Activated T-helper 17 cell treated with anti-CD3 and anti-CD28 coated beads, Interleukin-2, amount 50 U/mL, for 72 hours (primary cell): ENCODE data around the gene PRIMA1. TPM values are rescaled to one million over a fixed set of nuclear protein-coding genes. Genes with fewer than 3 reads are reported as not detected.

Experiments
- ATAC-seq: fragments of 150-1000 bp; cut with Tn5 transposase; replicated peaks from 2 replicates; pipeline ENCODE4 v1.10.0; 2021; ENCODE audit warnings: mild to moderate bottlenecking, moderate library complexity
- H3K27ac Mint-ChIP-seq: one replicate; pipeline ENCODE4 v1.8.0; 2022; ENCODE audit warnings: mixed read lengths
- H3K27me3 Mint-ChIP-seq: one replicate; pipeline ENCODE4 v1.8.0; 2022; ENCODE audit warnings: mixed read lengths
- H3K36me3 Mint-ChIP-seq: one replicate; pipeline ENCODE4 v1.8.0; 2022; ENCODE audit warnings: low read depth, mild to moderate bottlenecking, mixed read lengths
- H3K4me1 Mint-ChIP-seq: one replicate; pipeline ENCODE4 v1.8.0; 2022; ENCODE audit warnings: mixed read lengths
- H3K4me3 Mint-ChIP-seq: one replicate; pipeline ENCODE4 v1.8.0; 2022; ENCODE audit warnings: mild to moderate bottlenecking, mixed read lengths
- H3K9me3 Mint-ChIP-seq: one replicate; pipeline ENCODE4 v1.8.0; 2022; ENCODE audit warnings: mixed read lengths
- total RNA-seq, 2 donors: library from RNA; stranded (reverse); gene quantifications; one replicate each; pipeline ENCODE4 v1.2.3, GENCODE V29; 2022

PRIMA1 gene
- total RNA-seq, 2 donors from 2014 or later, result not detected

DNA sequence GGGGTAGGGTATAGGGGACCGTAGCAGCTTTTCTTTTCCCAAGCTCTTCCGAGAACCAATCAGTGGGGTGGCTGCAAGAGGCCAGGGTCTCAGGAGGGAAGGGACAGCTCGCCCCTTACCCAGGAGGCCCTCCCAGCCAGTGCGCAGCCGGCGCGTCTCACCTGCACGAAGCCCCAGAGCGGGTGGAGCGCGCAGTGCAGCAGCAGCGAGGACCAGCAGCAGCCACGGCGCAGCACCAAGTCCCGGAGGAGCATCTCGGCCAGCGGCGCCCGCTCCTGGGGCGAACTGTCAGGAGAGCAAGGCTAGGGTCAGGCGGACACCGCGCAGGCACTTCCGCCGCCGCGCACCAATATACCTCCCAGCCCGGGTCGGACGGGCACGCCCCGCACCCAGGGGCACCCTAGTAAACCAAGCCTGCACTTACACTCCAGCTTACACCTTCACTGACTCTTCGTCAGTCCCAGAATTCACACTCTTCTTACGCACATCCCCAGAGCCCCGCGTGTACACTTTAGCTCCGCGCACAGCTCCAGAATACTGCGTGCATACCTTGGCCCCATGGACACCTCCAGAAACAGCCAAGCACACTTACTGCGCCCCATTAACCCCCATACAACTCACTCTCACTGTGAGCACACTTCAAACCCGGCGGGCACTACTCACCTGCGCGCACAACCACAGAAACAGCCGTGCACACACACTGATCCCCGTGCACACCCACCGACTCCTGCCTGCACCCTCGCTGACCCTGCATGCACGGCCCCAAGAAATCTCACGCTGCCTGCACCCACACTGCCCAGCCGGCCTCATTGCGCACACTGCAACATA is 606 bp downstream of the PRIMA1 start:
- H3K36me3 Mint-ChIP-seq, result no peaks in the 10 kb centered on the region
- H3K9me3 Mint-ChIP-seq, result no peaks in the 10 kb centered on the region
- no peak for ATAC-seq
- H3K4me3 Mint-ChIP-seq, result no peak overlapping the region
- no peaks in the 10 kb centered on the region for H3K4me1 Mint-ChIP-seq
- no peak overlapping the region for H3K27ac Mint-ChIP-seq
- peaks cover 64% of the 10 kb centered on the region for H3K27me3 Mint-ChIP-seq

DNA sequence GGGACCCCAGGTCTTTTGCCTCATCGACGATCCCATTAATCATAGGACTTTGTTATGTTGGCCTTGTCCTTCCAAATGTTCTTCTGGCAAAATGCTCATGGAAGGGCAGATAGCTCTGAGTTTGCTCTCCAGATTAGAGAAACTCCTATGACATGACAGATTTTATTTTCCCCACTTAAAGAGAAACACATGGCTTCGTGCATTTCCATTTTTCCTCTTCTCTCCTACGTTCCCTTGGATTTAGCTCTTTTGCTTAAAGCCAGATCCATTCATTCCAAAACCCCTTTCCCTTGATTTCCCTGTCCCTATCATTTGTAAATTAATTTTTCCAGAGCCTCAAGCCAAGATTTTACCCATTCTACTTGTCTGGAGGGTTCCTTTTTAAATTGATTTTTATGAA is 2.9 kb downstream of the PRIMA1 start:
- ATAC-seq, result no peak
- H3K4me1 Mint-ChIP-seq, result no peaks in the 10 kb centered on the region

DNA sequence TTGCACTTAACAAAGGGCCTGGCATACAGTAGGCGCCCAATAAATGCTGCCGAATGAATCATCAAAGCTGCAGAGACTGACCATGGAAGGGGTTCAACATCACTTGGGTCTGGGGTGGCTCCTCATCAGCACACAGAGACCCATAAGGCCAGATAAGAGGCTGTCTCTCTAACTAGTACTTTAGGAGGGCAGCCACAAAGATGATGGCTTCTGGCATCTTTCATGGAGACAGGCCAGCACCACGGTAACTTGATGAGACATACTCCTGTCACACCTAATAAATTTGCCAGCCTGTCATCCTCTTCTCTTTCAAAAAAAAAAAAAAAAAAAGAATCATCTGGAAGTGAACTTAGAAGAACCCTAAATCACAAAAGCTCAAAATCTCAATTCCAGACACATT is 3.4 kb downstream of the PRIMA1 start:
- Mint-ChIP-seq H3K27ac (no peak overlapping the region), H3K36me3 (no peaks in the 10 kb centered on the region), H3K4me3 (no peak overlapping the region), H3K27me3 (peaks cover 55% of the 10 kb centered on the region), H3K4me1 (no peaks in the 10 kb centered on the region), H3K9me3 (no peaks in the 10 kb centered on the region)
- no peak for ATAC-seq

More for the DNA sequence above, 2.9 kb downstream of the PRIMA1 start:
- H3K27me3 Mint-ChIP-seq, result peaks cover 57% of the 10 kb centered on the region
- no peaks in the 10 kb centered on the region for H3K9me3 Mint-ChIP-seq
- H3K4me3 Mint-ChIP-seq, result no peak overlapping the region
- no peaks in the 10 kb centered on the region for H3K36me3 Mint-ChIP-seq
- no peak overlapping the region for H3K27ac Mint-ChIP-seq

DNA sequence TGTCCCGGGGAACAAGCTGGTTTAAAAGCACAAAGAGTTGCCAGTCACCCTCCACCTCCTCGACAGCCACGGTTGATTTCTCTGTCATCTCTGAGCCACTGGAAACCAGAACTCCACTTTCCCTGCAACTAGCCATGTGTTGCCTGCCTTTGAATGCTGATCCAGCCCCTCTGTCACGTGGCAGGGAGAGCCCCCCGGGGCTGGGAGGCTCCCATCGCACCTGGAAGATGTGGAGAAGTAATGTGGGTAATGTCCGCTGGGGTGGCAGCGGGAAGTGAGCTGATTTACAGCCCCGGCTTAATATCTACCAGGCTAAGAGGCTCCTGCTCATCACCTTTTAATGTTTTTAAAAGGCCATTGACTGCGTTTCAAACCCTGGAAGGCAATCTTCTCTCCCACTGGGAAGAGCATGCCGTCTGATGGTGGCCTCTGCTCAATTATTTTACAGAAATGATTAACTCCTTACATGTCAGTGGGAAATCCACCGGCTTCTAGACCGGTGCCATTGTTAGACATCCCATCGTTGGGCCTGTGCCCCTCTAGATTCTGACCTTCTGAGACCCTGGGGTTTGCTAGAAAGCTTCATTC is 7.4 kb downstream of the PRIMA1 start:
- H3K27ac Mint-ChIP-seq, result no peak overlapping the region
- no peak overlapping the region for H3K4me3 Mint-ChIP-seq
- ATAC-seq, result no peak
- peaks cover 29% of the 10 kb centered on the region for H3K27me3 Mint-ChIP-seq
- H3K36me3 Mint-ChIP-seq, result no peaks in the 10 kb centered on the region
- no peaks in the 10 kb centered on the region for H3K4me1 Mint-ChIP-seq
- H3K9me3 Mint-ChIP-seq, result no peaks in the 10 kb centered on the region

DNA sequence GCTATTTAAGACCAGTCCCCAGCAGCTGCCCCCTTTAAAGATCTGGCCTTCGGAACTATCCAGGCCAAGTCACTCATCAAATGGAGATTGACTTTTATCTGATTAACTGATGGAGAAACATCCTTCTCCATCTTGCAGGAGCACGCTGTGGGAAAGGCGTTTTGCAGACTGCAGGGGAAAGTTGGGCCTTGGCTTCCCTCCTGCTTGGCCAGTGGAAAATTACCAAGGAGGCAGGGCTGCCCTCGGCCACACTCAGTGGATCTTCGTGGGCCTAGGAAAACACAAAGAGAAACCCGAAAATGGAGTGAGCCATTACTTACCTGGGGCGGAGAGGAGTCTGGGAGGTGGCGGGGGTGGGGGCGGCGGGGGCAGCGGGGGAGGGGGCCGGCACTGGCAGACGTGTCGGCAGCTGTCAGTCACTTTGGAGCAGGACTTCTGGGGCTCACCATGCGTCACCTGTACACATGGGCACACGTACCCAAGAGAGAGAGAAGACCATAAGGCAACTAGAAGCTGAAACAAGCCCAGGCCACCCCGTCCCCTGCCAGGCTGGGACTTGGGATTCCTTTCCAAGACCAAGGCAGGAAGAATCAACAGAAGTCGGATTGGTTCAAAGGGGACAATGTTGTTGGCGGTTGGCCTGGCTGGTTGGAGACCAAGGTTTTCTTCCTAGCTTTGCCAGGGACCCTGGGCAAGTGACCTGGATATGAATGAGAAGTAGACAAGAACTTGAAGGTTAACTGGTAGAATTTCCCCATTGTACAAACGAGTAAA is 9.2 kb downstream of the PRIMA1 start:
- Mint-ChIP-seq H3K9me3 (no peaks in the 10 kb centered on the region), H3K4me3 (no peak overlapping the region), H3K4me1 (no peaks in the 10 kb centered on the region), H3K27ac (no peak overlapping the region), H3K36me3 (no peaks in the 10 kb centered on the region), H3K27me3 (peaks cover 16% of the 10 kb centered on the region)
- no peak for ATAC-seq

DNA sequence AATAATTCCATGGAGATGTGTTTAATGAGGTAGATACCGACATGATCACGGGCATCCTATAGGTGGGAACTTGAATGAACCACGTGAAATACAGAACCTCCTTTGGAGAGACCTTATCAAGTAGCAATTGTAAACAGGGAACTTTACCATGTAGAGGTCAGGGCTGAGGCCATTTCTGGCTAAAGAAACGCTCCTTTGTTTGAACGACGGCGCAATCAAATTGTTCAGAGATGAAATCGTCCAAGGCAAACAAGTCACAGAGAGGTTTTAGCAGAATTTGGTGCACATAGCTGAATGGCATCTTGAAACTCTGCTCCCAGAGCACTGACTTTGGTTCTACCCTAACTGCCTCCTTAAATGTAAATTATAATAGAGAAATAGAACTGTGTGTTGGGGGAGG is 9.8 kb downstream of the PRIMA1 start:
- H3K4me1 Mint-ChIP-seq, result no peaks in the 10 kb centered on the region

DNA sequence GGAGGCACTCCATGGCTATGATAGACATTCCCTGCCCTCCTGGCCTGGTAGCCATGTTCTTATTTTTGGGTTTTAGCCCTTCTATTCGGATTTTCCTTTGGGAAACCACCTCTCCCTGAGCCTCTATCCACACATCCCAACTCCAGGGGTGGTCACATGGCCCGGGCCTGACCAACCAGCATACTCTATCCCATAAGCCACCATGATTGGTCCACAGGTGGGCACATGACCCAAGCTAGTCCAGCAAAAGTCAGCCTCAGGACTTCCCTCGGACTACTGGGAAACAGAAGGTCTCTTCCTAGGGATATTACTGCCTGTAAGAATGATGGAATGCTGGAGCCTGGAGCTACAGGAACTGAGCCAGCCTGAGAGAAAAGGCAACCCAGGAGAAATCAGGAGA is 12.5 kb downstream of the PRIMA1 start:
- no peak for ATAC-seq

More for the DNA sequence above, 9.8 kb downstream of the PRIMA1 start:
- Mint-ChIP-seq H3K4me3 (no peak overlapping the region), H3K9me3 (no peaks in the 10 kb centered on the region), H3K36me3 (no peaks in the 10 kb centered on the region), H3K27me3 (peaks cover 11% of the 10 kb centered on the region), H3K27ac (no peak overlapping the region)
- no peak for ATAC-seq

DNA sequence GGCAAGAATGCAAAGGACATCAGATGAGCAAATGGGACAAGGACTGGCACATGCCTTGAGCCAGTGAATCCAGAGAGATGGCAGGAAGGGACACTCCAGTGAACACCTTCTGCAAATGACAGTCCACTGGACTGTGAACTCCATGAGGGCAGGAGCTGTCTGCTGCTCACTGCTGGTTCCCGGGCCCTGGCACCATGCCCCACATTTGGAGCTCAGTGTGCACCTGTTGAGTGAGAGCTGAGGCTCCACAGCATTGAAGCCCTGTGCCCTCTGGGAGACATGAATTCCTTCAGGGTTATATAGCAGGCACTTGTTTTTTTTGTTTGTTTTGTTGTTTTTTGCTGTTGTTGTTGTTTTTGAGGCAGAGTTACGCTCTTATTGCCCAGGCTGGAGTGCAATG is 13.1 kb downstream of the PRIMA1 start:
- Mint-ChIP-seq H3K4me1 (no peaks in the 10 kb centered on the region), H3K9me3 (no peaks in the 10 kb centered on the region), H3K4me3 (no peak overlapping the region), H3K27ac (no peak overlapping the region), H3K36me3 (no peaks in the 10 kb centered on the region), H3K27me3 (peaks cover 8% of the 10 kb centered on the region)
- no peak for ATAC-seq

More for the DNA sequence above, 12.5 kb downstream of the PRIMA1 start:
- H3K4me1 Mint-ChIP-seq, result no peaks in the 10 kb centered on the region
- no peak overlapping the region for H3K4me3 Mint-ChIP-seq
- H3K27me3 Mint-ChIP-seq, result peaks cover 8% of the 10 kb centered on the region
- H3K36me3 Mint-ChIP-seq, result no peaks in the 10 kb centered on the region
- no peaks in the 10 kb centered on the region for H3K9me3 Mint-ChIP-seq
- no peak overlapping the region for H3K27ac Mint-ChIP-seq

DNA sequence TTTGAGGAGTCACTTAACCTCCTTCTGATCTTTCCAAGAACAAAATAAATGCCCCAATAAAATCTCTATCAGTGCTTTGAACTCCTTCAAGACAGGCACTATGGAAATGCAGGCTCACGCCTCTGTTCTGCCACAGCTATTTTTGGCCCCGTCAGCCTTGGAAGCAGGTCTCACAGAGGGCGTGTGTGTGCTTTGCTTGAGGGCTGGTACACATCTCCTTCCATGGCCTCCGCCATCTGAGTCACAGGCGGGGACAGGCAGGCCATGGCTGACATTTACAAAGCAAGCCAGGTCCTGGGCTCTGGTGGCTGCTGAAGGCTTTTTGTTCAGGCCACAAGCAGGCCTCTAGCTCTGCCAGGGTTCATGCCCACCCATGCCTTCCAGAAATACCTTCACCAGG is 16.0 kb downstream of the PRIMA1 start:
- Mint-ChIP-seq H3K36me3 (no peaks in the 10 kb centered on the region), H3K27me3 (peaks cover 4% of the 10 kb centered on the region), H3K4me3 (no peak overlapping the region), H3K27ac (no peak overlapping the region), H3K9me3 (no peaks in the 10 kb centered on the region), H3K4me1 (no peaks in the 10 kb centered on the region)
- no peak for ATAC-seq

DNA sequence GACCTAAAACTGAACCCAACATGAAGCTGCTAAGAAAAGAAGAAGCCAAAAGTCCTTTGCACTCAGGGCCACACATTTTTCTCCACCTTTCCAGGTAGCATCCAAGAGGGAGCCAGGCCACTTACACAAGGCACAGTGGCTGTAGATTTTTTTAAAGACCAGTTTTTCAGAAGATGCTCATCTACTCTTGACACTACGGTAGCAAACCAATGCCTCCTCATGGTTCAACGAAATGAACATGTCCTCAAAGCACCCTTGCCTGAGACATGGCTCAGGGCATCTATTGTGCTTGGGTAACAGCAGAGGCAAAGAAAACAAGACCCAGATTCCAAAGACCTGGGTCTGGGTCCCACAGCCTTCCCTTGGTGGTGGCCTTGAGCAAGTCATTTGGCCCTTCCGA is 22.3 kb downstream of the PRIMA1 start:
- no peaks in the 10 kb centered on the region for H3K9me3 Mint-ChIP-seq
- H3K27me3 Mint-ChIP-seq, result peaks cover 37% of the 10 kb centered on the region
- no peaks in the 10 kb centered on the region for H3K36me3 Mint-ChIP-seq
- no peak overlapping the region for H3K27ac Mint-ChIP-seq
- no peak overlapping the region for H3K4me3 Mint-ChIP-seq
- no peak for ATAC-seq
- no peaks in the 10 kb centered on the region for H3K4me1 Mint-ChIP-seq

DNA sequence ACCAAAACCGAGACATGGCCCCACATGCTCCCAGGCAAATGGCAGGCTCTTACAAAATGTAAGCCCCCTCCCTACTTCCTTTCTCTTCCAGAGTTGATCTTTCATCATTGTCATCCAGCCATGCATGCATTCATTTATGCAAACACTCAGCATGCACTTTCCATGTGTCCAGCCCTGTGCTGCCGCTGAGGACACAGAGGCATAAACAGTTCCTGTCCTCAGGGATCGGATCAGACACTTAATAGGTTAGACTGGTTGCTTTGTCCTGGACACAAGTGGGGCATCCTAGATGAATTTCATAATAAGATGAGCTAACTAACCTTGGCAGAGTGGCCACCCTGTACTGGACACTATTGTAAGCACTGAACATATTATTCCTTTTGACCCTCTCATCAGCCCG is 23.1 kb downstream of the PRIMA1 start:
- no peak for ATAC-seq
- no peak overlapping the region for H3K4me3 Mint-ChIP-seq
- H3K9me3 Mint-ChIP-seq, result no peaks in the 10 kb centered on the region
- H3K36me3 Mint-ChIP-seq, result no peaks in the 10 kb centered on the region
- H3K27me3 Mint-ChIP-seq, result peaks cover 44% of the 10 kb centered on the region
- H3K4me1 Mint-ChIP-seq, result no peaks in the 10 kb centered on the region
- H3K27ac Mint-ChIP-seq, result no peak overlapping the region

DNA sequence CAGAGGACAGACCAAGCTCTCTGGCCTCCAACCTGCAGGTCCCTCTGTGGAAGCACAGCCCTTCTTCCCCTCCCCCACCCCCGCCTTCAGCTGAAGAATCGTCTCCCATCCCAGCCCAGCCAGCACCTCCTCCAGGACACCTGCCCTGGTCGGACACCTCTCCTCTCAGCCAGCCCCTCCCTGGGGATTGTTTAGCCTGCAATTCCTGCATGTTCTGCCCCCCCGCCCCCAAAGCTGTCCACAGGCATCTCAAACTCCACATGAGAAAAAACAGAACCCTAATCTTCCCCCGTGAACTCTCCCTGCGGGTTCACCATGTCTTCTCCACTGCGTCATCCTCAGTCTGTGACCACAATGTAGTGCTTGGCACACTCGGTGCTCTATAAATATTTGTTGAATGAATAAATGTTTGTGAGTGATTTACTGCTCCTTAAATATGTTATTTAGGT is 24.1 kb downstream of the PRIMA1 start:
- Mint-ChIP-seq H3K4me3 (no peak overlapping the region), H3K4me1 (no peaks in the 10 kb centered on the region), H3K27me3 (peaks cover 45% of the 10 kb centered on the region), H3K36me3 (no peaks in the 10 kb centered on the region), H3K9me3 (no peaks in the 10 kb centered on the region), H3K27ac (no peak overlapping the region)
- no peak for ATAC-seq

DNA sequence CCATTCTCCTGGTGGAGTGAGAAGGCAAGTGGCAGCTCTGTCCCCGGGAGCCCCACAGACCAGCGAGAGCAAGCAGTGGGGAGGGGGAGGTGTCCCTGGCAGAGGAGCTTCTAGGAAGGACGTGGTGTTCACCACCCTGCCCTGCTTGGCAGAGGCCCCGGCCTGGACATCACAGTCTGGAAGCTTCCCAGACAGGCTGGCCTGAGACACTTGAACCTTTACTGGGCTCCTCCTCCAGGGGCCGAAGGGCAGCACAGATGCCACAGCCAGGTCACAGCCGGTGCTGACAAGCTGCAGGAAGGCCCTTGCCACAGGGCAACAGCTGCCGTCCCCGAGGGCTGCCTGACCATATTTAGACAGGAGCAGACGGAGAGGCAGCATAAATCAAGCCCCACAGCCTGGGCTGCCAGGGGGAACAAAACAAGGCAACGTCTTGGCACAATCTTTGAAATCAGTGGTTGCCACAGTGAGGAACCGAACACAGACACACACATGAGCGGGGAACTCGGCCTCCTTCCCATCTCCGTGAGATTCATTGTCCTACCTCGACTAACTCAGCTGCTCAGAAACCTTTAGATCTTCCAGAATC is 28.5 kb downstream of the PRIMA1 start:
- ATAC-seq, result no peak
- H3K36me3 Mint-ChIP-seq, result no peaks in the 10 kb centered on the region
- H3K4me1 Mint-ChIP-seq, result no peaks in the 10 kb centered on the region
- H3K9me3 Mint-ChIP-seq, result no peaks in the 10 kb centered on the region
- no peak overlapping the region for H3K4me3 Mint-ChIP-seq
- no peak overlapping the region for H3K27ac Mint-ChIP-seq
- peaks cover 34% of the 10 kb centered on the region for H3K27me3 Mint-ChIP-seq

DNA sequence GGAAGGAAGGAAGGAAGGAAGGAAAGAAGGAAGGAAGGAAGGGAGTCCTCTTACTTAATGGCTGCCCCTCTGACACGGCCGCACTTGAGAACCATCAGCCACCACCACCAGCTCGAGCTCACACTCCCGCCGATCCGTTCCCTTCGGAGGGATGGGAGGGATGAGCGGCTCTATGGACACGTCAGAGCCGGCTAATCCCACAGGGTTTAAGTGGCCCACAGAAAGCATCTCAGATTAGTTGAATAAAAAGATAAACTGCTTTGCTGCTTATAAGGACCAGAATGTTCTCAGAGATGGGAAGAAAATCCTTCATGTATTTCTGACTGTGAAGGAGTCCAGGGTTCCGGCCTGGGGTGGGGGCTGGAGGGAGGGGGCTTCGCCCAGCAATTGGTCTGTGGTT is 31.1 kb downstream of the PRIMA1 start:
- H3K27ac Mint-ChIP-seq, result no peak overlapping the region
- H3K4me1 Mint-ChIP-seq, result no peaks in the 10 kb centered on the region
- peaks cover 16% of the 10 kb centered on the region for H3K27me3 Mint-ChIP-seq
- H3K36me3 Mint-ChIP-seq, result no peaks in the 10 kb centered on the region
- no peak overlapping the region for H3K4me3 Mint-ChIP-seq
- no peak for ATAC-seq
- H3K9me3 Mint-ChIP-seq, result no peaks in the 10 kb centered on the region
